ENCODE results near the gene C4orf36.

Gene C4orf36

DNA sequence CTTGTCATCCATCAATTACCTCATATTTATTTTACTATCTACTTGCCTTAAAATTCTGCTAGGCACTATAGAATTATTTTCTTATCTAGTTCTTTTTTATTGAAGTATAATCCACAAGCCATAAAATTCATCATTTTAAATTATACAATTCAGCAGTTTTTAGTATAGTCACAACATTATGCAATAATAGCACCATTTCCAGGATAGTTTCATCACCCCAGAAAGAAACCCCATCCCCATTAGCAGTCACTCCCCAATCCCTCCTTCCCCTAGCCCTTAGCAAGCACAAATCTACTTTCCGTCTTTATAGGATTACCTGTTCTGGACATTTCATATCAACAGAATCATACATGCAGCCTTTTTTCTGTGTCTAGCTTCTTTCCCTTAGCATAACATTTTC is 58.6 kb downstream of the C4orf36 start:
- H3K4me3 Mint-ChIP-seq = no peak overlapping the region
- no peak overlapping the region for H3K27ac Mint-ChIP-seq
- H3K9me3 Mint-ChIP-seq = no peaks in the 10 kb centered on the region
- H3K4me1 Mint-ChIP-seq (ENCODE audit: low read depth) = no peaks in the 10 kb centered on the region
- no peaks in the 10 kb centered on the region for H3K27me3 Mint-ChIP-seq
- no peaks in the 10 kb centered on the region for H3K36me3 Mint-ChIP-seq (ENCODE audit: low read depth)
- intact Hi-C loops (cut with micrococcal nuclease) = no loop called here

- H3K9me3 Mint-ChIP-seq = no peaks in the 10 kb centered on the region
- no peak overlapping the region for H3K27ac Mint-ChIP-seq
- H3K36me3 Mint-ChIP-seq (ENCODE audit: low read depth) = no peaks in the 10 kb centered on the region
- no peaks in the 10 kb centered on the region for H3K4me1 Mint-ChIP-seq (ENCODE audit: low read depth)
- intact Hi-C loops (cut with micrococcal nuclease) = no loop called here
- no peak overlapping the region for H3K4me3 Mint-ChIP-seq
- H3K27me3 Mint-ChIP-seq = no peaks in the 10 kb centered on the region
Observed at GRCh38 chr4:86831262-86832130, 60.7 kb downstream of the C4orf36 start.

Data from dendritic cell treated with granulocyte-macrophage colony-stimulating factor and Interleukin-4, amounts not matched to agents 40 ng/mL and 50 ng/mL, for 4 days (primary cell).